ENCODE data around the gene DUXA. TPM values are rescaled to one million over a fixed set of nuclear protein-coding genes. Genes with fewer than 3 reads are reported as not detected.
"Not testable (repeated sequence)": the region's sequence is repeated elsewhere in the genome, so short reads cannot be mapped to it uniquely, and the experiment has no call there.

Gene DUXA
- not detected for total RNA-seq

GRCh38 chr19:57167385-57167784 is at the start of gene DUXA:
DUXA (minus strand) TSS chr19:57167485; CDS start chr19:57167443, 42 bp downstream.
- no peak for ATAC-seq (replicated peaks in 6 of 8)
- H3K27ac ChIP-seq = no peak within 1 kb of the TSS
- in situ Hi-C loops (cut with MboI; ENCODE audit: low pct_unique_long_range_greater_than_20kb in 2 of 9, low sequenced_read_pairs in 9 of 9, unreplicated experiment in 9 of 9) = no loop called here
- H3K4me3 ChIP-seq = no peak within 1 kb of the TSS
- no peaks in the 10 kb centered on the region for H3K4me1 ChIP-seq (replicated peaks in 1 of 2)
- 38 to 90% (median 66%) methylated on average over 1 to 6 of the region's 6 CpGs; no CpG with 5 or more reads in 2 of the 10 experiments for WGBS, 10 experiments

DNA sequence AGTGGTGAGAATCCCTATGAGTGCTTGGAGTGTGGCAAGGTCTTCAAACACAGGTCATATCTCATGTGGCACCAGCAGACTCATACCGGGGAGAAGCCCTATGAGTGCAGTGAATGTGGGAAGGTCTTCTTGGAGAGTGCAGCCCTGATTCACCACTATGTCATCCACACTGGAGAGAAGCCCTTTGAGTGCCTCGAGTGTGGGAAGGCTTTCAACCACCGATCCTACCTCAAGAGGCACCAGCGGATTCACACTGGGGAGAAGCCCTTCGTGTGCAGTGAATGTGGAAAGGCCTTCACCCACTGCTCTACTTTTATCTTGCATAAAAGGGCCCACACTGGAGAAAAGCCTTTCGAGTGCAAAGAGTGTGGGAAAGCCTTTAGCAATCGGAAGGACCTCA is 44.8 kb upstream of the DUXA start:
- no peak overlapping the region for H3K4me3 ChIP-seq
- H3K27ac ChIP-seq = no peak overlapping the region
- ATAC-seq (replicated peaks in 6 of 8) = no peak
- in situ Hi-C loops (cut with MboI; ENCODE audit: low pct_unique_long_range_greater_than_20kb in 2 of 9, low sequenced_read_pairs in 9 of 9, unreplicated experiment in 9 of 9) = no loop called here
- H3K4me1 ChIP-seq (replicated peaks in 1 of 2) = no peaks in the 10 kb centered on the region
- 94 to 100% (median 100%) methylated on average over 1 to 3 of the region's 7 CpGs; no CpG with 5 or more reads in 5 of the 10 experiments for WGBS, 10 experiments

DNA sequence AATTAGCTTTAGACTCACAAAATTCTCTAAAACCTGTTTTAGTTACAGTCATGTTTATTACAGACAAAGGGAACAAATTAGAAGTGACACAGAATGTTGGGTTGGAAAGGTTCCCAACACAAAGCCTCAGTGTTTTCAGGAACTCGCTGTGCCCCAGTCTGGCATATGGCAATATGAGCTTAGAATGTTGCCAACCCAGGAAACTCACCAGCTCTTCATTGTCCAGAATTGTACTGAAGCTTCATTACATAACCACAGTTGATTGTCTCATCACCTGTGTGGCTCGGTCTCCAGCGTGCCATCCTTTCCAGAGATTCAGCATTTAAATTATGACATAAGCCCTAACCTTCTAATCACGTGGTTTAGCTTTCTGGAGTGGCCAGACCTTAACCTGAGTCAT is 43.1 kb upstream of the DUXA start:
- Histone ChIP-seq H3K4me1 (replicated peaks in 1 of 2) (no peaks in the 10 kb centered on the region), H3K27ac (no peak overlapping the region), H3K4me3 (no peak overlapping the region)
- ATAC-seq (replicated peaks in 6 of 8) = no peak
- in situ Hi-C loops (cut with MboI; ENCODE audit: low pct_unique_long_range_greater_than_20kb in 2 of 9, low sequenced_read_pairs in 9 of 9, unreplicated experiment in 9 of 9) = no loop called here
- 42 to 100% (median 90%) methylated on average over 1 to 4 of the region's 4 CpGs for WGBS, 10 experiments

- Histone ChIP-seq H3K27ac (no peak overlapping the region), H3K4me3 (no peak overlapping the region), H3K4me1 (replicated peaks in 1 of 2) (no peaks in the 10 kb centered on the region)
- 49 to 100% (median 65%) methylated on average over 1 to 4 of the region's 5 CpGs; no CpG with 5 or more reads in 2 of the 10 experiments for WGBS, 10 experiments
- in situ Hi-C loops (cut with MboI; ENCODE audit: low pct_unique_long_range_greater_than_20kb in 2 of 9, low sequenced_read_pairs in 9 of 9, unreplicated experiment in 9 of 9) = no loop called here
- ATAC-seq (replicated peaks in 6 of 8) = peak in 3 of 8 experiments; percentile 26 to 85 (median 59)
Measured at GRCh38 chr19:57202160-57202559, 34.9 kb upstream of the DUXA start.

DNA sequence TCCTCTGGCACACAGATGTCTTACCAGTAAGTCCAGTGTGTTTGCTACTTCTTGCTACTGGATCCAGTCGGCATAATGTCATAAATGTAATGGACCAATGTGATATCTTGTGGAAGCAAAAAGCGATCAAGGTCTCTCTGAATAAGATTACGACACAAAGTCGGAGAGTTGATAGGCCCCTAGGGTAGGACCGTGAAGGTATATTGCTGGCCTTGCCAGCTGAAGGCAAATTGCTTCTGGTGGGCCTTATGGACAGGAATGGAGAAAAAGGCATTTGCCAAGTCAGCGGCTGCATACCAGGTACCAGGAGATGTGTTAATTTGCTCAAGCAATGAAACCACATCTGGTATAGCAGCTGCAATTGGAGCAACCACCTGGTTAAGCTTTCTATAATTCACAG is 30.6 kb upstream of the DUXA start:
- H3K4me1 ChIP-seq (replicated peaks in 1 of 2); in situ Hi-C loops (cut with MboI; ENCODE audit: low pct_unique_long_range_greater_than_20kb in 2 of 9, low sequenced_read_pairs in 9 of 9, unreplicated experiment in 9 of 9); H3K27ac ChIP-seq; ATAC-seq (replicated peaks in 6 of 8); H3K4me3 ChIP-seq: not testable (repeated sequence)
- WGBS, 10 experiments = 92 to 100% (median 100%) methylated on average over 1 to 5 of the region's 6 CpGs; no CpG with 5 or more reads in 3 of the 10 experiments

GRCh38 chr19:57192993-57193392 is 25.7 kb upstream of the DUXA start:
- in situ Hi-C loops (cut with MboI; ENCODE audit: low pct_unique_long_range_greater_than_20kb in 2 of 9, low sequenced_read_pairs in 9 of 9, unreplicated experiment in 9 of 9) = no loop called here
- 81 to 83% methylated on average over 2 to 4 of the region's 5 CpGs; no CpG with 5 or more reads in 8 of the 10 experiments for WGBS, 10 experiments
- peaks cover 5 to 7% of the 10 kb centered on the region in 2 donors for H3K4me1 ChIP-seq (replicated peaks in 1 of 2)
- no peak overlapping the region for H3K27ac ChIP-seq
- ATAC-seq (replicated peaks in 6 of 8) = no peak
- H3K4me3 ChIP-seq = peak overlapping the region in 4 of 5 donors; percentile 67 to 98 (median 94)

GRCh38 chr19:57192077-57192420 is 24.8 kb upstream of the DUXA start:
- in situ Hi-C loops (cut with MboI; ENCODE audit: low pct_unique_long_range_greater_than_20kb in 2 of 9, low sequenced_read_pairs in 9 of 9, unreplicated experiment in 9 of 9) = no loop called here
- ATAC-seq (replicated peaks in 6 of 8) = peak; percentile 3 to 13 (median 7)
- Histone ChIP-seq H3K4me1 (replicated peaks in 1 of 2) (peaks cover 5 to 7% of the 10 kb centered on the region in 2 donors), H3K27ac (peak overlapping the region; percentile 91), H3K4me3 (peak overlapping the region; percentile 67 to 98 (median 91))
- 0 to 42% (median 9%) methylated on average over 2 to 8 of the region's 9 CpGs; no CpG with 5 or more reads in 7 of the 10 experiments for WGBS, 10 experiments

DNA sequence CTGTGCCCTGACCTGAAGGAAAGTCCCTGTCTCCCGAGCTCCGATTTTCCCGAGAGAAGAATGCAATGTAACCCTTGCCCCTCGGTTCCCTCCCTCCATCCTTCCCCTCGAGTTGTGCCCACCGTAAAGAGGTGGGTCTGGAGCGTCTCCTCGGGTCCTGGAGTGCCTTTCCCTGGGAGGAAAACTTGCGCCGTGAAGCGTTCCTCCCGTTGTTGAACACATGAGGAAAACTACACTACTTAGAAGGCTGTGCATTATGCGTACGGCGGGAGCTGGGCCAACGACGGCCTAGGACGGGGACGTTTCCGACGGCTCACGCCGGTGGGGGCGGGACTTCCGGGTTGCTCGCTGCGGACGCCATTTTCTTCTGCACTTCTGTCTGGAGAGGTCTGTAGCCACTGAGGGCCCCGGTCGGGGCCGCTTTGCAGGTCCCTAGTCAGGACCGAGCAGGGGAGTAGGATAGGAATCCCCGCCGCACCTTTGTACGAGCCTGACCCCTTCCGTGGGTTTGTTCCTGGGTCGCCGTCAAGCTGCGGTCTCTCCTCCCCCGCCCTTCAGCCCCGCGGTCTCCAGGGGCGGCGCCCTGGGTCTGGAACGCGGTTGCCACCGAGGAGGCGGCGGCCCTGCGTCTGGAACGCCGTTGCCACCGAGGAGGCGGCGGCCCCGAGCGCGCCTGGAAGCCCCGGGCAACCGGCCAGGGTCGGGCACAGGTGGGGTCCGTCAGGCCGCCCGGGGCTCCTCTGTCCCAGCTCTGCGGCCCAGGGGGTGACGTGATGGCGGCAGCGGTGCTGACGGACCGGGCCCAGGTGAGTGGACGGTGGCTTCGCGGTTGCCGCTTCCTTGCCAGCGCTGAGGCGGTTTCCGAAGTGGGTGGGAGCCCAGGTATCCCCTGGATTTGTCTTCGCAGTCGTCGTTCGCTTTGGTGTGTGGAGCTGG is 24.1 kb upstream of the DUXA start, which contains the start of gene ZNF264:
Gene ZNF264 (plus strand): TSS at position 360 of the 936 bp plus-strand sequence. CDS start 414 bp downstream, at position 774.
- peaks cover 5 to 7% of the 10 kb centered on the region in 2 donors for H3K4me1 ChIP-seq (replicated peaks in 1 of 2)
- WGBS, 10 experiments = 0 to 35% (median 2%) methylated on average over 1 to 21 of the region's 81 CpGs; no CpG with 5 or more reads in 2 of the 10 experiments
- H3K27ac ChIP-seq = peak within 1 kb of the TSS; percentile 91
- peak within 1 kb of the TSS; percentile 67 to 98 (median 91) for H3K4me3 ChIP-seq
- in situ Hi-C loops (cut with MboI; ENCODE audit: low pct_unique_long_range_greater_than_20kb in 2 of 9, low sequenced_read_pairs in 9 of 9, unreplicated experiment in 9 of 9) = no loop called here
- ATAC-seq (replicated peaks in 6 of 8) = peak; percentile 94 to 98 (median 98)

- Histone ChIP-seq H3K27ac (no peak overlapping the region), H3K4me1 (replicated peaks in 1 of 2) (peaks cover 5 to 7% of the 10 kb centered on the region in 2 donors), H3K4me3 (no peak overlapping the region)
- in situ Hi-C loops (cut with MboI; ENCODE audit: low pct_unique_long_range_greater_than_20kb in 2 of 9, low sequenced_read_pairs in 9 of 9, unreplicated experiment in 9 of 9) = no loop called here
- 45 to 89% (median 70%) methylated on average over 1 to 3 of the region's 3 CpGs; no CpG with 5 or more reads in 3 of the 10 experiments for WGBS, 10 experiments
- ATAC-seq (replicated peaks in 6 of 8) = no peak
Measured at GRCh38 chr19:57190301-57190700, 23.0 kb upstream of the DUXA start.

- peak overlapping the region in 2 of 5 donors; percentile 28 to 37 for H3K4me3 ChIP-seq
- in situ Hi-C loops (cut with MboI; ENCODE audit: low pct_unique_long_range_greater_than_20kb in 2 of 9, low sequenced_read_pairs in 9 of 9, unreplicated experiment in 9 of 9) = no loop called here
- no peak overlapping the region for H3K27ac ChIP-seq
- WGBS, 10 experiments = 0 to 88% (median 60%) methylated on average over 1 to 6 of the region's 42 CpGs; no CpG with 5 or more reads in 2 of the 10 experiments
- ATAC-seq (replicated peaks in 6 of 8) = peak in 4 of 8 experiments; percentile 46 to 84 (median 72)
- H3K4me1 ChIP-seq (replicated peaks in 1 of 2) = no peaks in the 10 kb centered on the region
Measured at GRCh38 chr19:57171551-57172081, 4.3 kb upstream of the DUXA start.

GRCh38 chr19:57165846-57166245 is 1.4 kb downstream of the DUXA start:
- Histone ChIP-seq H3K27ac (no peak overlapping the region), H3K4me1 (replicated peaks in 1 of 2) (no peaks in the 10 kb centered on the region), H3K4me3 (no peak overlapping the region)
- in situ Hi-C loops (cut with MboI; ENCODE audit: low pct_unique_long_range_greater_than_20kb in 2 of 9, low sequenced_read_pairs in 9 of 9, unreplicated experiment in 9 of 9) = no loop called here
- WGBS, 10 experiments = 0 to 100% (median 38%) methylated on average over 1 to 7 of the region's 7 CpGs; no CpG with 5 or more reads in 2 of the 10 experiments
- peak in 2 of 8 experiments; percentile 71 to 73 for ATAC-seq (replicated peaks in 6 of 8)

GRCh38 chr19:57161985-57162539 is 5.2 kb downstream of the DUXA start:
- WGBS, 10 experiments = 0 to 63% (median 42%) methylated on average over 1 to 5 of the region's 5 CpGs
- Histone ChIP-seq H3K4me3 (no peak overlapping the region), H3K27ac (no peak overlapping the region), H3K4me1 (replicated peaks in 1 of 2) (no peaks in the 10 kb centered on the region)
- no peak for ATAC-seq (replicated peaks in 6 of 8)
- in situ Hi-C loops (cut with MboI; ENCODE audit: low pct_unique_long_range_greater_than_20kb in 2 of 9, low sequenced_read_pairs in 9 of 9, unreplicated experiment in 9 of 9) = no loop called here

DNA sequence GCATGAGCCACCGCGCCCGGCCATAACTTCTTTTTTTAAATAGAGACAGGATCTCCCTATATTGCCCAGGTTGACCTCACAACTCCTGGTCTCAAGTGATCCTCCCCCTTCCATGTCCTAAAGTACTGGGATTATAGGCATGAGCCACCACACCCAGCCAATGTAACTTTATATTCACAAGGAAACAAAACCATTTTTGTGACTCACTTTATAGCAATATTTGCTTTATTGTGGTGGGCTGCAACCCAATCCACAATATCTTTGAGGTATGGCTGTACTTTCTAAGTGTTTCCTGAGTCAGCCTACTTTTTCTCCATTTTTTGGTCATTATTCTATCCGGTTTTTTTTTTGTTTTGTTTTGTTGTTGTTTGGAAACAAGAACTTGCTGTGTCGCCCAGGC is 14.4 kb downstream of the DUXA start:
- in situ Hi-C loops (cut with MboI; ENCODE audit: low pct_unique_long_range_greater_than_20kb in 2 of 9, low sequenced_read_pairs in 9 of 9, unreplicated experiment in 9 of 9) = no loop called here
- Histone ChIP-seq H3K4me3 (no peak overlapping the region), H3K27ac (no peak overlapping the region), H3K4me1 (replicated peaks in 1 of 2) (no peaks in the 10 kb centered on the region)
- no peak for ATAC-seq (replicated peaks in 6 of 8)
- 6 to 100% (median 67%) methylated on average over 1 to 4 of the region's 5 CpGs for WGBS, 10 experiments

Data from motor neuron (in vitro differentiated cells).